SK-N-SH treated with all-trans-retinoic acid at 6 μM for 48 hours (cell line): ENCODE measurements around the gene HNRNPC.
"Not testable (repeated sequence)": the region's sequence is repeated elsewhere in the genome, so short reads cannot be mapped to it uniquely, and the experiment has no call there.

ENCODE experiments used
- GLIS3 ChIP-seq: fragments of 250-450 bp; sonication (Bioruptor Pico); IDR thresholded peaks from 2 replicates; pipeline ENCODE4 v1.5.0; 2020; ENCODE audit warnings: mild to moderate bottlenecking, moderate library complexity
- PATZ1 ChIP-seq: fragments of 250-450 bp; sonication (Bioruptor Pico); IDR thresholded peaks from 2 replicates; pipeline ENCODE4 v1.8.0; 2020; ENCODE audit warnings: mild to moderate bottlenecking, moderate library complexity, borderline replicate concordance
- RARB ChIP-seq: fragments of 250-450 bp; sonication (Bioruptor Pico); IDR thresholded peaks from 2 replicates; pipeline ENCODE4 v1.8.0; 2021; ENCODE audit warnings: mild to moderate bottlenecking, moderate library complexity
- ZFP3 ChIP-seq: fragments of 250-450 bp; sonication (Bioruptor Pico); IDR thresholded peaks from 2 replicates; pipeline ENCODE4 v1.5.0; 2020; ENCODE audit warnings: mild to moderate bottlenecking, moderate library complexity
- ZFP30 ChIP-seq: fragments of 450-650 bp; formaldehyde crosslinking; IDR thresholded peaks from 2 replicates; pipeline ENCODE4 v1.5.0; 2022; ENCODE audit warnings: mild to moderate bottlenecking, moderate library complexity
- ZNF8 ChIP-seq: fragments of 450-650 bp; formaldehyde crosslinking; IDR thresholded peaks from 2 replicates; pipeline ENCODE4 v1.5.0; 2020; ENCODE audit warnings: mild to moderate bottlenecking, moderate library complexity

GRCh38 chr14:21212824-21213223 is 56.4 kb downstream of the HNRNPC start:
- not testable (repeated sequence) for TF ChIP-seq GLIS3, ZFP30, RARB, PATZ1, ZFP3, ZNF8 (CRISPR knock-in tag)
